ENCODE measurements around the gene GSE1.

Gene GSE1

DNA sequence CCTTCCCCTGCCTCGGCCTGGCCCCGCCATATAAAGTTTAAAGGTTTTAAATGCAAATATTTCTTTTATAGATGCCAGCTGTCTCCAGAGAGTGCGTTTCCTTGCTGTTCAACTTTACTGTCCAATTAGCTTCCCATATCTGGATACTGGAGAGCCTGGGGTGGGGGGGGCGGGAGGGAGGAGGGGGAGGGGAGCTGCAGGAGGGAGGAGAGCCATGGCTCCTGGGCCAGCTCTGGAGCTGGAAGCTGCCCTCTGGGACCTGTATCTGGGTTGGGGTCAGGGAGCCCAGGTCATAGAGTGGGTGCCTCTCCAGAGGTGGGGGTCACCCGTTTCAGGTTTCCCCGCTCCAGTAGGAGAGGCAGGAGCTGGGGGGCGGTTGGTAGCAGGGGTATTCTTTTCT lies 6.2 kb upstream of the GSE1 start:
- DNase-seq (ENCODE audit: low spot score) = no peak

DNA sequence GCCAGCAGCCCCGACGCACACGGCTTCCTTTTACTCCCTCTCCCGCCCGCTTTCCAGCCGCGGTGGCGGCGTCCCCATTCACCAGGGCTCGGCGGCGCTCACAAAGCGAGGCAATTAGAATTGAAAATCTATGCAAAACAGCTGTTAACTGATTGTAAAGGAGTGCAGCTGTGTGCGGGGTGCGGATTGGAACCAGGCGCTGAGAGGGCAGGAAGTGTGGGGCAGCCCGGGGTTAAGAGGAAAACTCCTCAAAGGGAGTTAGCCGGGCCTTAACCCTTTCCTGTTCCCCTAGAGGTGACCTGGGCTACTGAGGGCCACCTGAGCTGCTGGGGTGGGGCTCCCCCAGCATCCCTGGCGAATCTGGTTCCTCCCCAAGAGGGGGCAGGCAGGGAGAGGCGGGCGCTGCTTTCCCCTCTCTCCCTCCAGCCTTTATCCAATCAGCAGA lies 5.8 kb upstream of the GSE1 start:
- no peak for DNase-seq (ENCODE audit: low spot score)

DNA sequence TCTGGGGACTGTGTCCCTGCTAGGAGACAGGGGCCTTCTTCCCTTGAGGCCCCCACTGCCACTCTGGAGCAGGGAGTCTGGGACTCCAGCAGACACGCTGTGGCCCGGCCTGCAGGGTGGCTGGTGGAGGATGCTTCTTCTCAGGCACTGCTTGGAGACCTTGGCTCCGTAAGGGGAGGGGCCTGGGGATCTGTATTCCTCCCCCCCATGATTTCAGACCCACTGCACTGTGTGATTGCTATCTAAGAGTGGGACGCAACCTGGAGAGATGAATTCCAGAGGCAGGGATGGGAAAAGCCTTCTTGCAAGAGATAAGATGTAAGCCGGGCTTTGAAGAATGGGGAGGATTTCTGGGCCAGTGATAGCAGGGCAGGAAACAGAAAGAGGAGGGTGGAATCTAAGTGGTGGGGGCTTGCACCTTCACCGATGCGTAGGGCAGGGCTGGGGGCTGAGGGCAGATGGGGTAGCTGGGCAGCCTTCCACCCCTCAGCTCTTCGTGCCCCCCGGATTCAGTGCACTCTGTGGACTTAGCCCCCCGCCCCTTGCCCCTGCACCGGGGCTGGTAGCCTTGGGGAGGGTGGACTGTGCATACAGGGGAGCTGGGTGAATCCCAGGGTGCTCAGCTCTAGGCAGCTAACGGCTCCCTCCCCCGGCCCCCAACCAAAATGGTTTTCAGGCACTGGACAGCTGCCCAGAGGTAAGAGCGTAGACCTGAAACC lies 5.2 kb upstream of the GSE1 start:
- no peak for DNase-seq (ENCODE audit: low spot score)

DNA sequence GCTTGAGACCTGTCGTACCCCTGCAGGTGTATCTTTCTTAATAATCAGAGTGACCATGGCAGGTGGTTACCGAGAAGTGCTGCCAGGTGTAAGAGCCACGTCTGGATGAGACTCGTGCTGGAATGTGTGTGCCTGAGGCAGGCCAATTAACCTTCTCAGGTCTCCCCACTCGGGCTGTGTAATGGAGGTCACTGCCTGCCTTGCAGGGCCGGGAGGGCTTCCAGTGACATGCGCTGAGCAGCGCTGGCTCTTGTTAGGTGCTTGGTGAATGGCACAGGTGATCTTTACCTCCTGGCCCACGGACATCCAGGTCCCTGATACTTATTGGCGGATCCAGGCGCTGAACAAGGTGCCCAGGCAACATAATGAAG lies 4.6 kb upstream of the GSE1 start:
- DNase-seq (ENCODE audit: low spot score) = no peak

DNA sequence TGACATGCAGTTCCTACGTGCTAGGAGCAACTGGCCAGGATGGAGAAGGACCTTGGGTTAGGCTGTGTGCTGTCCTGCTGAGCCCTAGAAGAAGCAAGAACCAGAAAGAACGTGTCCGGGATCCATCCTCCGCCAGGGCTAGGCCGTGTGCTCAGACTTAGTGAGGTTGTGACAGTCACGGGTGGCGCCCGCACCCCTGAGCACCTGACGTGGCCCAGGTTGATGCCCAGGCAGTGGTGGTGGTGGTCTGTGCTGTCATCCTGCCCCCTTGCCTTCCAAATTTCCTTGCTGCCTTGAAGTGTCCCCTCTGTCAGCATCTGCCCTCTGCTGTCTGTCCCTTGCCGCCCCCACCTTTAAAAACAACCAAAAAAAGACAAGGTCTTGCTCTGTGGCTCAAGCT lies 4.2 kb upstream of the GSE1 start:
- no peak for DNase-seq (ENCODE audit: low spot score)

DNA sequence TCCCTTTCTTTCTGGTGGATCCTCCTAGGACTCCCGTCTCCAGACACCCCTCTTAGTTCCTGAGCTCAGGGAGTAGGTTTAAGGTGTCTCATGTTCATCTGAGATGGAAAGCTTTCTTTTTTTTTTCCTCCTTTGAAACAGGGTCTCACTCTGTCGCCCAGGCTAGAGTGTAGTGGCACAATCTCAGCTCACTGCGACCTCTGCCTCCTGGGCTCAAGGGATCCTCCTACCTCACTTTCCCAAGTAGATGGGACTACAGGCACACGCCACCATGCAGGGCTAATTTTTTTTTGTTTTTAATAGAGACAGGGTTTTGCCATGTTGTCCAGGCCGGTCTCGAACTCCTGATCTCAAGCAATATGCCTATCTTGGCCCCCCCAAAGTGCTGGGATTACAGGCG lies 3.6 kb upstream of the GSE1 start:
- DNase-seq (ENCODE audit: low spot score) = no peak

DNA sequence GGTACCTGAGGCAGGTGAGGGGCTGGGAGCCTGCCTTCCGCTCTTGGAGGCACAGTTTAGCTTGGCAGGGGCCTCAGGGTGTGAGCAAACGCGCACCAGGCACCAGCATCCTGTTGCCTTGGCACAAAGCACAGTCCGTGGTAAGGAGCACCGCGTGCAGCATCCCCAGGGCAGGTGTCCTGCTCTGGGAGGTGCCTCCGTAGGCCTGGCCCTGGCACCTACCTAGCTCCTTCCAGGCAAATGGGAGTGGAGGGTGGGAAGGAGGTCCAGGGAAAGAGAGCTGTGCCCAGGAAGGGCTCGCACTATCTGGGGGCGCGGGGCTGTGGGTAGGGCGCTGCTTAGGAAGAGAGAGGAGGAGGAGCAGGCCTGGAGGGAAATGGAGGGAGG lies 3.1 kb upstream of the GSE1 start:
- no peak for DNase-seq (ENCODE audit: low spot score)

DNA sequence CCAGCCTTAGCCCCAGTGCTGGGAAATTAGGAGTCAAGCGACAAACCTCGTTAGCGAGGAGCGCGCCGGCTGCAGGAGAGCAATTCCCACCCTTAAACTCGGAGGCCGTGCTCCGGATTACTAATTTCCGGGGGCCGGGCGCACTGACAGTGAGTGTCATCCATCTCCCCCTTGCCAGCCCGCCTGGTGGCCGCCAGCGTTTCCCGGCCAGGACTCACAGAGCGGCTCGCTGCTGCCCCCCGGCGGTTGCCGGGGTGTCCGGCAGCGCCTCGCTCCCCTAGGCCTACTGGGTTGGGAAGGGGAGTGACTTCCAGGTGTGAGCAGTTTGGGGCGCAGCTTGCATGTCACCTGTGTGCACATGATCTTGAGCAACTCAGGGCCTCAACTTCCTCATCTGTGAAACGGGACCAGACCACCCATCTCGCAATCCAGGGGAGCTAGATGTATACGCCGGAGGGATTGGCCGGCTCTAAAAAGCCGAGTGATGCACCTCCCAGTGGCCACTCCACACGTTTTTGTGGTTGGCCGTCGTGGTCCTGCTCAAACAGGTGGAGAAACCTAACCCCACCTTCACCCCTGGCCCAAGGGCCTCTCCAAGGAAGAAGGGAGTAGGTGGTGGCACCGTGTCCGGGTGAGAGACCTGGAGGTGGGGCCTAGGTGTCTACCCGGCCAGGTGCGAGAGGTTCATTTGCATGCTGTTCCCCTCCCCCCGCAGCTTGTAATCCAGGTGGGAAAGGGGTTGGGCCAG lies 2.5 kb upstream of the GSE1 start:
- DNase-seq (ENCODE audit: low spot score) = peak; percentile 87

DNA sequence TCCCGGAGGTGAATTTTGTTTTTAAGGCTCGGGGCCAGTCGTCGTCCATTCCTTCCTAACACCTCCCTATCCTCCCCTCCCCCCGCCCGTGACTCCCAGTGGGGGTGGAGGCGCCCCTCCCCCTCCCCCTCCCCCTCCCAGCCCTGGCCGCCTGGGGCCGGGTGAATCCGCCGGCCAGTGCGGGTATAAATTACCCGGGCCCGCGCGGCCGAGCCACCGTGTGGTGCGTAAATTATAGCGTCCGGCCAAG lies 2.0 kb upstream of the GSE1 start:
- no peak for DNase-seq (ENCODE audit: low spot score)

DNA sequence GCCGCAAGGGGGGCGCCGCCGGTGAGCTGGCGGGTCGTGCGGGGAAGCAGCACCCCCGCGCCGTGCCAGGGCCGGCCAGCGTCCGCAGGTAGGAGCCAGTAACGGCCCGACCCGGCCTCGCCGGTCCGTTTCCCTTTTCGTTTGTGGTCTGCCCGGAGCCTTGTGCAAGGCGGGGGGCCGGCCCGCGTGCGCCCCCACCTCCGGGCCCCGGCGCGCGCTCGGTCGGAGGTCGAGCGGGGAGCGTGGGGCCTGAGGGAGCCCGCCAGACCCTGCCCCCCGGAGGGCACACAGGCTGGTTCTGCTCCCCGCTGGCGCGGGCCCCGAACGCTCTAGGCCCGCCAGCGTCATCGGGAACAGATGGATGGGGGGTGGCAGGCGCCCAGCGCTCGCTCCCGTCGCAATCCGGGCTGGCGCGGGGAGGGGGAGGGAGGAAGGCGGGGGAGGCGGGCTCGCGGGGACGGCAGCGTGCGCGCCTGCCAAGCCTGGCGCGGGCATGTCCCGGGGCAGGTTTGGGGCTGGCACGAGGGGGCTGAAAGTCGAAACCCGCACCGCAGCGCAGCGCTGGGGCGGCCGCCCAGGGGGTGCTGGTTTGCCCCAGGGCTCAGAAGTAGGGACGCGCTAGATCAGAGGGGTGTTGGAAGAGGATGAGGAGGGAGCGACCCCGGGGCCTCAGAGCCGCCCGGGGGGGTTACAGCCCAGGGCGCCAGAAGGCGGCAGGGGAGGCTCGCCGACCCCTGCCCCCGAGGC lies 1.5 kb upstream of the GSE1 start:
- peak; percentile 11 for DNase-seq (ENCODE audit: low spot score)

DNA sequence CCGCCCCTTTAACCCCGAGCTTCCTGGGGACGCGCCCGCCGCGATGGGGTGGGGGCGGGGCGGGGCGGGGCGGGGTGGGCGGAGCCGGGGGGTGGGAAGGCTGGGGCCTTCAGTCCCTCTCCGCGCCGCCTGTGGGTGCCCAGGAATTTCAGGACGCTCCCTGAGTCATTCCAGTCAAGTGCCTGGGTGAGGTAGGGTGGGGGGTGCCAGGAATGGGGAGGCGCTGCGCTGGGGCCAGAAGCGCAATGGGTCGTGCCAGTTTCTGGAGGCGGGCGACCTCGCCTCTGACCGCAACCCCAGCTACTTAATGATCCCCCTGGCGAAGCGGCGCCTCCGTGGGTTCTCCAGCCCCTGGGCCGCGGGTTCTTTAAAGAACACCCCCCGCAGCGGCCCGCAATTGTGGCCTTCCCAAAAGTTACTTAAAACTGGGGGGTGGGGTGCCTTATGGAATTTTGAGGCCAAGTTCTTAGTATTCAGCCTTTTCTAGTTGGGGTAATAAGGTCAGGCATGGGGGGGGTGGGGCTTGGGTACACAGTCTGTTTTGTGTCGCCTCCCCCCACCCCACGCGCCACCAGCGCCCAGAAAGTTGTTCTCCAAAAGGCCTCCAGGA lies 826 bp upstream of the GSE1 start:
- DNase-seq (ENCODE audit: low spot score) = no peak

DNA sequence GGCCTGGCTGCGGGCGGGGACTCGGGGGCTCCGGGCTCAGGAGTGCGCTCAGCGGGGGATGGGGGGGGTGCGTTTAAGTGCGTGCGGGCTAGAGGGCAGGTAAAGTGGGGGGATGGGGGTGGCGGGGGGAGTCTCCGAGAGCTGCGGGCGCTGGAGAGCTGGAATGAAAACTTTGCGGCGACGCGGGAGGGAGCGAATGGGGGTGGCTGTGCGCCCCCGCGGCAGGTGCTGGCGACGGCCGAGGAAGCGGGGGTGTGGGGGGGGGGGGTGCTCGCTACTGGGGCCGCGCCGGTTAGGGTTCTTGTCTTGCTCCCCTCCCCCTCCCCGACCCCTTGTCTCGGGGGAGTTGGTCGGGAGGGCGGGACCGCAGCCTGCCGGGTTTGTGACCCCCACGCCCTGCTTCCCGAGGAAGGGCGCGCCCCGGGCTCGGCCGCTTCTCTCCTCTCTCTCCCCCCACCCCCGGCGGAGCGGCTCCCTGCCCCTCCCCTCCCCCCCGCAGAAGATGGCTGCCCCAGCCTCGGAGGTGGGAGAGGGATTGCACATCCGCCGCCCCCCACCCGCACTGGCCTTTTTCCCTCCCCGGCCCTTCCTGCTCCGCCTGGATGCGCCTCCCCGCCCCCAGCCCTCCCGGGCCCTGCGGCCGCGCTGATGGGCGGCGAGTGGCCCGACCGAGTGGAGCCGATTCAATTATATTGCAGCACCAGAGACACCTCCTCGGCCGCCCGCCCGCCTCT lies 649 bp downstream of the GSE1 start:
- DNase-seq (ENCODE audit: low spot score) = no peak

DNA sequence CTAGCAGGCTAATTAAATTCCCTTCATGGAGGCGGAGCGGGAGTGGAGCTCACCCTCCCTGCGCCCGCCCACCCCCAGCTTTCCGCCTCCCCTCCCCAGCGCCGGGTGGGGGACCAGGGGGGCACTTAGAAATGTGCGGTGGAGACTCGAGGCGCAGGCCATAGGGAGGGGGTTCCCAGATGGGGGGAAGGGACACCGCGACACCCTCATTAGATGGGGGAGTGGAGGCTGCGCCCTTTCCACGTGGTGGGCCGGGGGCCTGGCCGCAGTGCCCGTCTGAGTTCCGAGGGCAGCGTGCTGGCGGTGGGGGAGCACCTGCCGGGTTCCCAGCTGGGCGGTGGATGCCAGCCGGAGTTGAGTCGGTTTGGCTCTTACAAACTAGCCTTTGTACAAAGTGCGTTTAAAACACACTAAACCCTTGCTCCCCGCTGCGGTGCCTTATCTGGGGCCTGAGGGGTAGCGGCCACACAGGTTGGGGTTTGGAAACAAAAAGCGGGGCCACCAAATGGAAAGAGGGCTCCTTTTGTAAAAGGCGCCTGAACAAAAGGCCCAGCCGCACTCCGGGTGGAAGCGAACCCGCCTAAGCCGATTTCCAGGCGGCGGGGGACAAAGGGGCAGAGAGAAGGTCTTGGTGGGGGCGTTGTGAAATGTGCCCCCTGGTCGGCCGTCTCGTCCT lies 1.4 kb downstream of the GSE1 start:
- DNase-seq (ENCODE audit: low spot score) = no peak

DNA sequence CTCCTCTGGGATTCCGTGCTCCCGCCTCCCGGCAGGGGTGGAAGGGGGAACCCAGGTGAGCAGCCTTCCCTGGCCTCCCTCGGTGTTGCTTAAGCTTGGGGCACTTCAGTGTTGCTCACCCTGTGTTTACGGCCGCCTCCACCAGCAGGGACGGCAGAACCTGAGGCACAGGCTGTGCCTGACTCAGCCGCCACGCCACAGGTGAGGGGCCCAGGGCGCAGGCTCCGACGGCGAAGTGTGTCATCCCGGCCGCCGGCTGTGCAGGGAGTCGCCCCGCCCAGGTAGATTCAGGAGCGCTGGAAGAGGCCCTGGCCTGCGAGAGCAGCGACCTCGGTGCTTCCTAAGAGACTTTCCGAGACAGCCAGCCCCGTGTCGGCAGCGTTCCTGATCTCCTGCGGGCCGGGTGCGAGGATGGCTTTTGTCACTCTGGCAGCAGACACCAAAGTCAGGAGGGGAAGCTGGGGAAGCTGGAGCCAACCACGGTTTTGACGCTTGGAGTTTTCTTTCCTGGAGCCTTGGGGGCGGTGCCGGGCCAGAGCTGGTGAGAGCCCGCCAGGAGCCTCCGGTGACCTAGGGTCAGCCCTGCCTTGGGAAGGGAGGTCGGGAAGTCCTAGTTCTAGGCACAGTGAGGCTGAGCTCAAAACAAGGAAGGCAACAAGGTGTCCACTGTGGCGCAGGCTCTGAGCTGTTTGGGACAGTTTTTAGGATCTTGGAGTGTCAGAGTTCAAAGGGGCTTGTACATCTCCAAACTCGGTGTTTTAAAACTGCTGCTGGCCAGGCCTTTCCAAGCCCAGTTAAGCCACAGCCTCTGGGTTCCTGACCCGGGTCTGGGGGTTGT lies 2.1 kb downstream of the GSE1 start:
- peak; percentile 51 for DNase-seq (ENCODE audit: low spot score)

DNA sequence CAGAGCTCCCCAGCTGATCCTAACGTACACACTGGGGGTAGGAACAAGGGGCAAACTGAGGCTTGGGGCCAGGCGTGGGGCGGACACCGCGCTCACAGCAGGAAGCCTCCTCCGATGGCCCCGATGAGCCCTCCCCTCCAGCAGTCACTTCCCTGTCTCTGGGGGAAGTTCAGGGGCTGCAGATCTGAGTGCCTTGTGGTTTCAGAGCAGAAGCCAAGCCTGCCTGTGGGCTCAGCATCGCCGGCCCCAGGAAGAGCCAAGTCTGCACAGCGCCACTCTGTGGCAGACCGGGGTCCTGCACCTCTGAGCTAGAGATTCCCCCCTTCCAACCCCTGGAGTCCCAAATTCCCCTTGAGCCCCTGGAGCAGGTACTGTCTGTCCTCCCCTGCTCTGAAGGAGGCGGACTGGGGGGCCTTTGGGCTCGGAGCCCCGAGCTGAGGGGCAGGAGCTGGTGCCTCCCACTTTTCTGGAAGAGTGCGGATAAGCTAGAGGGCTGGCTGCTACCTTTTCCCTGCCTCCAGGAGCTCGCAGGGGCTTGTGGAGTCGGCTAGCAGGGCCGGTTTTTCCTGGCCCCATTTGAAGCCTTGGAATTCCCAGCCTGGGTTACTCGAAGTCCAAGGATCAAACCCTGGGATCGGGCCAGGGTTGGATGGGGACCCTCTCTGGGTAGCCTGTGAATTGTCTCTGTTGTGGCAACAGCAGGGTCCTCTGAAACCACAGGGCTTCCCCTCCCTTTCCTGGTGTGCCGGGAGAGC lies 2.9 kb downstream of the GSE1 start:
- DNase-seq (ENCODE audit: low spot score) = peak; percentile 71

DNA sequence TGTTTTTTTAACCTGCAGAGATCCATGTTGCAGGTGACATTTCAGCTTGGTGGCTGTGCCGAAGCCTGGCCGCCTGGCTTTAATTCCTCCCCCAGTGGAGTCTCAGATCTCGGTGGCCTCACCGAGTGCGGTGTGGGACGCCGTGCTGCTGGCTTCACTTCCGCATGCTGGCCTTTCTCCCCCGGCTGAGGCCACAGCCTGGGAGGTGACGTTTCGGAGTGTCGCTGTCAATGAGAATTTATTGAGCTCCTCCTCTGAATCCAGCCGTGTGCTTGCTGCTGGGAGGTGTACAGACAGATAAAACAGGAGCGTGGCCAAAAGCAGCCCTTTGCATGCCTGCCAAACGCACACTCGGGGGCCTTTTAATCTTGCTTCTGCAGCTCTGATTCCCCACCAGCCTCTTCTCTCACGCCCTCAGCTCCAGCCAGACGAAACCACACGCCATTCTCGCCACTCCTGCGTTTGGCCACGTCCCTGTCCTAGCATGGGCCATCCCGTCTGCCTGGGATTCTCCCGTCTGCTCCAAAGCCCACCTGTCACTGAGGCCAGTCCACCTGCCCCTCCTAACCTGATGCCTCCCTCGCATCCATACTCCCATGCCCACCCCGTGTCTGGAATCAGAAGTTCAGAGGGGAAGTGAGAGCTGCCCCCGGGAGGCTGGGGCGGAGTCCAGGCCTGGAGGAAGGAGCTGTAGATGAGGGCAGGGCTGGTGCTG lies 3.6 kb downstream of the GSE1 start:
- no peak for DNase-seq (ENCODE audit: low spot score)

DNA sequence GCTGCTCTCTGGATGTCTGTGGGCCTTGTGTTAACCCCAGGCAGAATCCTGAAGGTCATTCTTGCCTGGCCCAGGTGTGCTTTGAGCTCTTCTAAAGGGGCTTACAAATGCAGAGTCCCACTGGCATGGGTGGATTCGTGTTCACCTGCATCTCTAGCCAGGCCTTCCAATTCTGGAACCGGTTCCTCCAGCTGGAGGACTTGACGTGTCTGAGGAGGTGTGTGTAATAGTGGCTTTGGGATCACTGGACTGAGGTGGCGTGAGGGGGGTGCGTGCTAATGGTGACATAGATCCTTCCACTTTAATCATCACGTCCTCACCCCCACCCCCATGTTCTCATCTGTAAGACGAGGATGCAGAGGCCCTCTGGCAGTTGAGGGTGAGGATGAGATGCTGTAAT lies 4.8 kb downstream of the GSE1 start:
- no peak for DNase-seq (ENCODE audit: low spot score)

DNA sequence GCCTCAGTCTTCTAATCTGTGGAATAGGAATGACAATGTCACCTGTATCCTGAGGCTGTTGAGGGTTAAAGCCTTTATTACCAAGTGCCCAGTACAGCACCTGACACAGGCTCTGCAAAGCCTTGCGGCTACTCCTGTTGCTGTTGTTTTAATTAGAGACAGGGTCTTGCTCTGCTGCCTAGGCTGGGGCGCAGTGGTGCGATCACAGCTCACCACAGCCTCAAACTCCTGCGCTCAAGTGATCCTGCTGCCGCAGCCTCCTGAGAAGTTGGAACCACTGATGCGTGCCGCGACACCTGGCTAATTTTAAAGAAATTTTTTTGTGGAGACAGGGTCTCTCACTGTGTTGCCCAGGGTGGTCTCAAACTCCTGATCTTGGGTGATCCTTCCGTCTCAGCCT lies 5.4 kb downstream of the GSE1 start:
- DNase-seq (ENCODE audit: low spot score) = no peak

DNA sequence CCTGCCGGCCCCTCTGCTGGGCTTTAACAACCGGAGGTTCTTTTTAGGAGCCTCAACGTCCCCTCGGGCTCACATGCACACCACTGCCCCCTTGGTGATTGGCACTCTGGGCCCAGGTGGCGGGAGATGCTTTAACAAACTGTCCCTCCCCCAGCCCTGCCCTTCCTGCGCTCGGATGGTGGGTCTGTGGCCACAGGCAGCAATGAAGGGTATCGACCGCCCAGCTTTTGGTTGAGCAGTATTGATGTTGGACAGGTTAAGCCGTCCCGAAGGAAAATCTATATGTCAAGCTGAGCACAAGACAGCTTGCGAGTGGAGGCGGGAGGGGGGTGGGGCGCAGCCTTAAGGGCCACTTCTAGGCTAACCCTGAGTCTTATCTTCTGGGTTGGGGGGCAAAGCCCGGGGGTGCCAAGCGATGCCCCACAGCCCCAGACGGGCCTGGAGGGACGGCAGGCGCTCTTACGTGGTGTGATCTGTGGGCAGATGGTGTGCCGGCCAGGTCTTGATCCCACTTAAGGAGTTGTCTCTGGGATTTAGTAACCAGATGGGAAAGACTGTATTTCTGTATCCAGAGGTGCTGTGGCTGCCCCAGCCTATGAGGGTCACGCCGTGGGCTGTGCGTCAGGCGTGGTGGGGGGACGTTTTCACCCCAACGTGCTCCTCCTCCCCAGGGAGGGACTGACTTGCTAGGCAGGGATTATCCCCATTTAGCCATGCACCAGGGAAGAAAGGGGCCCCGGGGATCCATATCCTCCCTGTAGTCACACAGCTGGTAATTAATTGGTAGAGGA lies 6.2 kb downstream of the GSE1 start:
- no peak for DNase-seq (ENCODE audit: low spot score)

Data from CD4-positive, alpha-beta T cell treated with Interleukin-2 at 100 ng/mL for 4 hours (primary cell).